Common myeloid progenitor, CD34-positive (primary cell): Measurements from ENCODE around the gene MORN1.

Experiments used
- CTCF ChIA-PET: fragments of 350-600 bp; sonication (Branson Sonifier 250); formaldehyde crosslinking; loops from one replicate; lab custom pipeline; 2021; ENCODE audit warnings: antibody characterized with exemption; lab: Charles Lee
- POLR2A ChIA-PET: fragments of 350-600 bp; sonication (Branson Sonifier 250); formaldehyde crosslinking; loops from one replicate; lab custom pipeline; 2021; ENCODE audit warnings: antibody characterized with exemption; lab: Charles Lee
- DNase-seq, 3 donors: peaks; one replicate each; pipeline versions ENCODE4 v3.0.0 to v3.0.0-alpha.2; 2013
- H3K27ac ChIP-seq, 2 experiments: 1 replicate in 1 of 2; 2 replicates in 1 of 2; pipeline ENCODE4 v1.7.0; 2013; ENCODE audit warnings: inconsistent platforms in 2 of 2, low read length in 2 of 2, mild to moderate bottlenecking in 2 of 2, low read depth in 1 of 2, moderate library complexity in 1 of 2; ENCODE audit not compliant: severe bottlenecking in 2 of 2, insufficient read depth in 1 of 2, poor library complexity in 1 of 2
- H3K27me3 ChIP-seq, 5 experiments: replicated peaks in 2 of 5; 1 replicate in 3 of 5; 2 replicates in 2 of 5; pipeline versions ENCODE4 v1.6.1 to v1.7.0; 2013; ENCODE audit warnings: low read length in 4 of 5, mild to moderate bottlenecking in 2 of 5, moderate library complexity in 2 of 5, inconsistent platforms in 1 of 5; ENCODE audit not compliant: insufficient read depth in 5 of 5, control insufficient read depth in 4 of 5
- H3K36me3 ChIP-seq, 4 experiments: 1 replicate in 2 of 4; 2 replicates in 2 of 4; pipeline versions ENCODE4 v1.6.1 to v1.7.0; 2013; ENCODE audit warnings: low read length in 3 of 4, control low read depth in 1 of 4, mild to moderate bottlenecking in 1 of 4; ENCODE audit not compliant: control insufficient read depth in 4 of 4, insufficient read depth in 4 of 4
- H3K4me1 ChIP-seq, 4 experiments: 1 replicate in 3 of 4; 2 replicates in 1 of 4; pipeline versions ENCODE4 v1.6.1 to v1.7.1; 2013; ENCODE audit warnings: low read length in 3 of 4, mild to moderate bottlenecking in 3 of 4, control low read depth in 1 of 4, inconsistent platforms in 1 of 4, moderate library complexity in 1 of 4; ENCODE audit not compliant: control insufficient read depth in 4 of 4, insufficient read depth in 4 of 4; ENCODE audit errors: control extremely low read depth in 1 of 4
- H3K4me3 ChIP-seq, 7 experiments: 1 replicate in 4 of 7; 2 replicates in 3 of 7; pipeline versions ENCODE4 v1.5.1 to v1.7.0; 2013; ENCODE audit warnings: mild to moderate bottlenecking in 7 of 7, low read length in 6 of 7, moderate library complexity in 6 of 7, inconsistent platforms in 2 of 7, low read depth in 2 of 7, control low read depth in 1 of 7; ENCODE audit not compliant: insufficient read depth in 4 of 7, control insufficient read depth in 1 of 7; ENCODE audit errors: extremely low read depth in 1 of 7
- H3K9me3 ChIP-seq, 5 experiments: 1 replicate in 4 of 5; 2 replicates in 1 of 5; pipeline versions ENCODE4 v1.6.1 to v1.7.1; 2013; ENCODE audit warnings: low read length in 4 of 5, mild to moderate bottlenecking in 2 of 5, inconsistent platforms in 1 of 5, low read depth in 1 of 5, moderate library complexity in 1 of 5; ENCODE audit not compliant: control insufficient read depth in 4 of 5, insufficient read depth in 2 of 5; ENCODE audit errors: control extremely low read depth in 1 of 5
- WGBS: methylation state at CpG from one replicate; pipeline ENCODE4 v1.1.5; 2013; ENCODE audit not compliant: insufficient coverage; 5-methylcytosine and 5-hydroxymethylcytosine counted together

Gene MORN1

GRCh38 chr1:2392686-2393085 is 1.3 kb upstream of the MORN1 start:
- Histone ChIP-seq H3K4me1 (peaks cover 2 to 26% (median 23%) of the 10 kb centered on the region in 4 experiments), H3K27ac (peak overlapping the region; percentile 66 to 89), H3K4me3 (peak overlapping the region; percentile 61 to 94 (median 83)), H3K9me3 (no peaks in the 10 kb centered on the region), H3K27me3 (no peaks in the 10 kb centered on the region), H3K36me3 (peaks cover 7 to 47% (median 34%) of the 10 kb centered on the region in 4 experiments)
- 81% methylated on average over 15 of the region's 16 CpGs for WGBS
- ChIA-PET CTCF (interaction anchor here (2.0 kb wide), 1 partner anchor 11 kb away, joined by 4 read pairs; no protein-coding TSS in a partner anchor), POLR2A (no interaction called here)
- DNase-seq = no peak

DNA sequence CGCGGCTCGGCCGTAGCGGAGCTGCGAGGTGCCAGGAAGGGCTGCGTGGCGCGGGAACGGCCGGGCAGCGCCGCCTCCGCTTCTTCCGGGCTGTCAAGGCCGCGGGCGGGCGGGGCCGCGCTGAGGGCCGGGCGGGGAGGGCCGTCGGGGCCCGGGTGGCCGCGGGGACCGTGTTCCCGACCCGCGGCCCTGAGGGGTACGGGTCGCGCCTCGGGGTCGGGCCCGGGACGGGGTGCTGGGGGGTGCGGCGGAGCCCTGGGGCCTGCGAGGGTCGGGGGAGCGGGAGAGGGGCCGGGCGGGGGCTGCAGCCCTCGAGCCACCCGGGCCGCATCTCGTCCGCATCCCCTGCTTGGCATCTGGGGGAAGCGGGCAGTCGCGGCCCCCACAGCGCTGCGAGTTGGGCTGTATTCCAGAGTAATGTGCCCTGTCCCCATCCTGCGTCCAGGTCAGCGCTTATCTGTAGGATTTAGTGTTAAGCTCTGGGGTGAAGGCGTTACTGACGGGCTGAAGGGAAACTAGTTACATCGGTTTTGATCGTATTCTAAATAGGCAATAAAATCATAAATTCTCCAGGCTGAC is 666 bp upstream of the MORN1 start:
- Histone ChIP-seq H3K4me1 (peaks cover 2 to 26% (median 23%) of the 10 kb centered on the region in 4 experiments), H3K36me3 (peaks cover 7 to 45% (median 31%) of the 10 kb centered on the region in 4 experiments), H3K27ac (peak overlapping the region; percentile 66 to 89), H3K9me3 (no peaks in the 10 kb centered on the region), H3K27me3 (no peaks in the 10 kb centered on the region), H3K4me3 (peak overlapping the region; percentile 61 to 94 (median 83))
- CTCF ChIA-PET = interaction anchor here (1.0 to 2.5 kb wide), 2 partner anchors 10 to 157 kb away, joined by 3 to 14 read pairs; no protein-coding TSS in a partner anchor
- WGBS = 0% methylated on average over 29 of the region's 62 CpGs
- DNase-seq = peak in 2 of 3 donors; percentile 18 to 32
- POLR2A ChIA-PET = interaction anchor here (0.8 to 1.4 kb wide), 10 partner anchors 10 to 197 kb away, joined by 3 to 11 read pairs (median 4); partner anchors contain the start of gene FAAP20

GRCh38 chr1:2389644-2390043 is 1.7 kb downstream of the MORN1 start:
- H3K4me1 ChIP-seq = peaks cover 2 to 26% (median 23%) of the 10 kb centered on the region in 4 experiments
- ChIA-PET POLR2A (interaction anchor here (1.1 kb wide), 1 partner anchor 134 kb away, joined by 3 read pairs; no protein-coding TSS in a partner anchor), CTCF (interaction anchor here (1.1 to 1.6 kb wide), 3 partner anchors 10 to 195 kb away, joined by 3 to 9 read pairs (median 4); partner anchors contain the start of gene FAAP20)
- peaks cover 3 to 26% (median 15%) of the 10 kb centered on the region in 4 experiments for H3K36me3 ChIP-seq
- no peak for DNase-seq
- H3K27me3 ChIP-seq = no peaks in the 10 kb centered on the region
- H3K27ac ChIP-seq = no peak overlapping the region
- 96% methylated on average over 6 of the region's 7 CpGs for WGBS
- no peaks in the 10 kb centered on the region for H3K9me3 ChIP-seq
- H3K4me3 ChIP-seq = no peak overlapping the region

GRCh38 chr1:2388004-2388913 is 3.1 kb downstream of the MORN1 start:
- no peak overlapping the region for H3K4me3 ChIP-seq
- no peak for DNase-seq
- H3K4me1 ChIP-seq = peaks cover 2 to 23% (median 22%) of the 10 kb centered on the region in 4 experiments
- 98% methylated on average over 21 of the region's 32 CpGs for WGBS
- CTCF ChIA-PET = interaction anchor here (1.2 kb wide), 1 partner anchor 193 kb away, joined by 3 read pairs; the partner anchor contains the start of gene FAAP20
- POLR2A ChIA-PET = no interaction called here
- no peaks in the 10 kb centered on the region for H3K27me3 ChIP-seq
- no peak overlapping the region for H3K27ac ChIP-seq
- H3K36me3 ChIP-seq = peaks cover 0 to 13% (median 6%) of the 10 kb centered on the region in 4 experiments
- no peaks in the 10 kb centered on the region for H3K9me3 ChIP-seq

GRCh38 chr1:2386636-2387611 is 4.4 kb downstream of the MORN1 start:
- H3K9me3 ChIP-seq = no peaks in the 10 kb centered on the region
- no peaks in the 10 kb centered on the region for H3K27me3 ChIP-seq
- H3K36me3 ChIP-seq = peaks cover 0 to 8% (median 4%) of the 10 kb centered on the region in 4 experiments
- POLR2A ChIA-PET = interaction anchor here (0.9 kb wide), 1 partner anchor 75 kb away, joined by 3 read pairs; no protein-coding TSS in a partner anchor
- DNase-seq = no peak
- H3K4me1 ChIP-seq = peaks cover 0 to 13% (median 11%) of the 10 kb centered on the region in 4 experiments
- no peak overlapping the region for H3K27ac ChIP-seq
- no peak overlapping the region for H3K4me3 ChIP-seq
- WGBS = 94% methylated on average over 22 of the region's 30 CpGs
- CTCF ChIA-PET = interaction anchor here (1.0 to 1.2 kb wide), 2 partner anchors 192 kb away, joined by 3 read pairs; partner anchors contain the start of gene FAAP20
